GM12874 (cell line): ENCODE measurements around the gene LHFPL5.

Experiments
- TF ChIP-seq, protein P1 (sequence below): IDR thresholded peaks from 2 replicates; pipeline ENCODE4 v1.5.1; 2011; ENCODE audit warnings: low read depth, mild to moderate bottlenecking, control low read depth, low read length, moderate library complexity; ENCODE audit not compliant: insufficient read depth

LHFPL5 gene

DNA sequence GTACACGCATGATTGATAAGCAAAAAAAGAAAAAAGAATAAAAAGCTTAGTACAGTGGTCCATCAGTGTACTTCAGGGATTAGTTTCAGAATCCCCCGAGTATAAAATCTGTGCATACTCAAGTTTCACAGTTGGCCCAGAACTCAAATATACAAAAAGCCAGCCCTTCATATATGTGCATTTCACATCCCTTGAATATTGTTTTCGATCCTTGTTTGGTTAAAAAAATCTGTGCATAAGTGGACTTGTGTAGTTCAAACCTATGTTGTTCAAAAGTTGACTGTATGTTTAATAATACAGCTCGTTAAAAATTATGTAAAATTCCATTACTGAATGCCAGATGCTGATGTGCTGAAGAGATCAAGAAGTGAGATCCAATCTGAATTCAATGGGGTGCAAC, 54.2 kb downstream of the LHFPL5 start:
- TF ChIP-seq, protein P1, sequence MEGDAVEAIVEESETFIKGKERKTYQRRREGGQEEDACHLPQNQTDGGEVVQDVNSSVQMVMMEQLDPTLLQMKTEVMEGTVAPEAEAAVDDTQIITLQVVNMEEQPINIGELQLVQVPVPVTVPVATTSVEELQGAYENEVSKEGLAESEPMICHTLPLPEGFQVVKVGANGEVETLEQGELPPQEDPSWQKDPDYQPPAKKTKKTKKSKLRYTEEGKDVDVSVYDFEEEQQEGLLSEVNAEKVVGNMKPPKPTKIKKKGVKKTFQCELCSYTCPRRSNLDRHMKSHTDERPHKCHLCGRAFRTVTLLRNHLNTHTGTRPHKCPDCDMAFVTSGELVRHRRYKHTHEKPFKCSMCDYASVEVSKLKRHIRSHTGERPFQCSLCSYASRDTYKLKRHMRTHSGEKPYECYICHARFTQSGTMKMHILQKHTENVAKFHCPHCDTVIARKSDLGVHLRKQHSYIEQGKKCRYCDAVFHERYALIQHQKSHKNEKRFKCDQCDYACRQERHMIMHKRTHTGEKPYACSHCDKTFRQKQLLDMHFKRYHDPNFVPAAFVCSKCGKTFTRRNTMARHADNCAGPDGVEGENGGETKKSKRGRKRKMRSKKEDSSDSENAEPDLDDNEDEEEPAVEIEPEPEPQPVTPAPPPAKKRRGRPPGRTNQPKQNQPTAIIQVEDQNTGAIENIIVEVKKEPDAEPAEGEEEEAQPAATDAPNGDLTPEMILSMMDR = no peak
